ENCODE data around the gene CLSTN1. TPM values are rescaled to one million over a fixed set of nuclear protein-coding genes. Genes with fewer than 3 reads are reported as not detected.

Gene CLSTN1
- total and polyA plus RNA-seq, 10 of the 15 experiments (the other 5 are each of a cell fraction or from before 2014, with no cell fraction given) = 2.7 to 64.4 (median 23.2) TPM

DNA sequence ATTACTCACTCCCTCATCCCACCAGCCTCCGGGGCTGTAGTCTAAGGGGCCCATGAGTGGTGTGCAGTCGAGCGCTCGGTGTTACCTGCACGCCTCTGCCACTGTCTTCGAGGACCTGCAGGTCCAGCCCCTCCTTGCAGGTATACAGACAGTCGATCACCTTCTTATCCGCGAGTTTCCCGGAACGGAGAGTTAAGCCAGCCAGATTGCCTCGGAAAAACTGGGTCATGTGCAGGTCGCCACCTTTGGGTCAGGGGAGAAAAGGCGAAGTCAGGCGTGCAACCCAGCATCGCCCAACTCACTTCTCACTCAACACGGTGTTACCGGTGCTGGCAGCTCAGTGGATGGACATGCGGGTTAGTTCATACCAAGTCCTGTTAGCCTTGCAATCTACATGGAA lies 88.0 kb downstream of the CLSTN1 start:
- Histone ChIP-seq H3K27me3 (replicated peaks in 1 of 2; ENCODE audit: control insufficient read depth in 2 of 2, insufficient read depth in 2 of 2, low read length in 1 of 2) (no peaks in the 10 kb centered on the region), H3K27ac (ENCODE audit: control insufficient read depth, insufficient read depth) (no peak overlapping the region), H3K79me2 (ENCODE audit: control insufficient read depth, insufficient read depth, low read length) (no peaks in the 10 kb centered on the region), H4K20me1 (ENCODE audit: control insufficient read depth, insufficient read depth) (no peaks in the 10 kb centered on the region), H2AFZ (ENCODE audit: control insufficient read depth, low read depth, low read length) (no peak overlapping the region), H3K9me3 (replicated peaks; ENCODE audit: control insufficient read depth, insufficient read depth, low read length) (no peaks in the 10 kb centered on the region; the same call in 2 of the 3 replicates), H3K9ac (ENCODE audit: control insufficient read depth, insufficient read depth, low read length) (no peak overlapping the region), H3K4me1 (ENCODE audit: control insufficient read depth, insufficient read depth, low read length) (peaks cover 5% of the 10 kb centered on the region; the same call in 1 of the 2 replicates), H3K4me3 (no peak overlapping the region), H3K4me2 (ENCODE audit: control insufficient read depth, insufficient read depth) (no peak overlapping the region), H3K36me3 (ENCODE audit: control insufficient read depth in 2 of 2, insufficient read depth in 2 of 2, low read length in 1 of 2) (peaks cover 40 to 41% of the 10 kb centered on the region in 2 experiments)
- no peak for ATAC-seq
- RAD21 ChIA-PET (ENCODE audit: unreplicated experiment) = no interaction called here
- no peak for FAIRE-seq
- SMC1A ChIA-PET (ENCODE audit: uncharacterized antibody, unreplicated experiment) = no interaction called here
- intact Hi-C loops (cut with micrococcal nuclease; ENCODE audit: unreplicated experiment) (no loop called here), in situ Hi-C loops (cut with MboI) (no loop called here)
- CTCF ChIA-PET = interaction anchor here (0.8 kb wide), 1 partner anchor 14 kb away, joined by 4 read pairs; no protein-coding TSS in a partner anchor
- DNase-seq (ENCODE audit: low read depth, low spot score) = no peak
- BruUV-seq (replicated peaks) = no TSS peak
- 66% methylated on average over 19 of the region's 19 CpGs for WGBS (ENCODE audit: insufficient coverage, insufficient replicate concordance, low lambda C conversion rate, missing lambda C conversion rate)
- POLR2A ChIA-PET = no interaction called here
- TF ChIP-seq POLR2A (IDR thresholded peaks at IDR 0.05; ENCODE audit: low read depth, low read length) (no peak), MEF2B (IDR thresholded peaks at IDR 0.05; ENCODE audit: partially characterized antibody, poor library complexity, severe bottlenecking) (no peak), FOXM1 (IDR thresholded peaks at IDR 0.05; ENCODE audit: low read depth, low read length) (no peak), HDAC2 (IDR thresholded peaks at IDR 0.05) (no peak), SUZ12 (IDR thresholded peaks at IDR 0.05; ENCODE audit: unreplicated experiment) (no peak), MAX (IDR thresholded peaks at IDR 0.05; ENCODE audit: low read depth, low read length) (no peak), PML (IDR thresholded peaks at IDR 0.05; ENCODE audit: low read length) (no peak), SMC3 (IDR thresholded peaks at IDR 0.05; ENCODE audit: borderline replicate concordance, low read length) (no peak), REST (IDR thresholded peaks at IDR 0.05; ENCODE audit: low read depth, low read length) (no peak), YBX1 (IDR thresholded peaks at IDR 0.05) (no peak), IRF3 (IDR thresholded peaks at IDR 0.05) (no peak), MYC (IDR thresholded peaks at IDR 0.05; ENCODE audit: insufficient read depth, insufficient read length, insufficient replicate concordance, low read length, severe bottlenecking) (no peak), BCL11A (IDR thresholded peaks at IDR 0.05; ENCODE audit: low read depth, low read length) (no peak), NBN (IDR thresholded peaks at IDR 0.05) (no peak)
